ENCODE measurements around the gene MAP3K20. TPM values are rescaled to one million over a fixed set of nuclear protein-coding genes. Genes with fewer than 3 reads are reported as not detected.
"Not testable (repeated sequence)": the region's sequence is repeated elsewhere in the genome, so short reads cannot be mapped to it uniquely, and the experiment has no call there.

MAP3K20 gene
- total RNA-seq, 2 donors from 2014 or later, result 45.9 to 79.6 TPM

- TF ChIP-seq CTCF (IDR thresholded peaks at IDR 0.05), result no peak
- peak overlapping the region; percentile 58 to 78 for H3K27ac ChIP-seq
- DNase-seq (ENCODE audit: low spot score), result no peak
- H3K4me3 ChIP-seq, result peak overlapping the region; percentile 40
- peaks cover 25 to 79% of the 10 kb centered on the region in 2 donors for H3K4me1 ChIP-seq (ENCODE audit: control insufficient read depth in 1 of 2, low read depth in 2 of 2)
- H3K36me3 ChIP-seq, result no peaks in the 10 kb centered on the region
- no peaks in the 10 kb centered on the region for H3K9me3 ChIP-seq
- ATAC-seq (ENCODE audit: insufficient number of reproducible peaks, low FRiP score, low read depth), result peak; percentile 47
- H3K27me3 ChIP-seq (replicated peaks; ENCODE audit: insufficient read depth), result no peaks in the 10 kb centered on the region
Observed at GRCh38 chr2:173090276-173090877, 14.7 kb downstream of the MAP3K20 start.

- DNase-seq (ENCODE audit: low spot score) (no peak), ATAC-seq (ENCODE audit: insufficient number of reproducible peaks, low FRiP score, low read depth) (peak; percentile 40)
- Histone ChIP-seq H3K27me3 (replicated peaks; ENCODE audit: insufficient read depth) (no peaks in the 10 kb centered on the region), H3K36me3 (no peaks in the 10 kb centered on the region), H3K27ac (peak overlapping the region; percentile 58 to 78), H3K4me1 (ENCODE audit: control insufficient read depth in 1 of 2, low read depth in 2 of 2) (peaks cover 24 to 81% of the 10 kb centered on the region in 2 donors), H3K9me3 (no peaks in the 10 kb centered on the region), H3K4me3 (peak overlapping the region; percentile 40)
- TF ChIP-seq CTCF (IDR thresholded peaks at IDR 0.05), result no peak
Observed at GRCh38 chr2:173090973-173091660, 15.5 kb downstream of the MAP3K20 start.

GRCh38 chr2:173091910-173092309 lies 16.3 kb downstream of the MAP3K20 start:
- Histone ChIP-seq H3K27me3 (replicated peaks; ENCODE audit: insufficient read depth) (no peaks in the 10 kb centered on the region), H3K4me3 (no peak overlapping the region), H3K9me3 (no peaks in the 10 kb centered on the region), H3K36me3 (no peaks in the 10 kb centered on the region), H3K4me1 (ENCODE audit: control insufficient read depth in 1 of 2, low read depth in 2 of 2) (peaks cover 16 to 73% of the 10 kb centered on the region in 2 donors), H3K27ac (peak overlapping the region; percentile 58 to 78)
- no peak for ATAC-seq (ENCODE audit: insufficient number of reproducible peaks, low FRiP score, low read depth)
- TF ChIP-seq CTCF (IDR thresholded peaks at IDR 0.05), result no peak
- DNase-seq (ENCODE audit: low spot score), result no peak

- Histone ChIP-seq H3K4me3 (no peak overlapping the region), H3K9me3 (no peaks in the 10 kb centered on the region), H3K27ac (peak overlapping the region; percentile 58 to 78), H3K36me3 (no peaks in the 10 kb centered on the region), H3K4me1 (ENCODE audit: control insufficient read depth in 1 of 2, low read depth in 2 of 2) (peaks cover 13 to 64% of the 10 kb centered on the region in 2 donors), H3K27me3 (replicated peaks; ENCODE audit: insufficient read depth) (no peaks in the 10 kb centered on the region)
- no peak for ATAC-seq (ENCODE audit: insufficient number of reproducible peaks, low FRiP score, low read depth)
- DNase-seq (ENCODE audit: low spot score), result no peak
- no peak for TF ChIP-seq CTCF (IDR thresholded peaks at IDR 0.05)
Observed at GRCh38 chr2:173092844-173093402, 17.3 kb downstream of the MAP3K20 start.

- not testable (repeated sequence) for DNase-seq (ENCODE audit: low spot score); ATAC-seq (ENCODE audit: insufficient number of reproducible peaks, low FRiP score, low read depth); H3K27ac ChIP-seq; H3K27me3 ChIP-seq (replicated peaks; ENCODE audit: insufficient read depth); H3K9me3 ChIP-seq; H3K36me3 ChIP-seq; H3K4me3 ChIP-seq
- peaks cover 13 to 59% of the 10 kb centered on the region in 2 donors for H3K4me1 ChIP-seq (ENCODE audit: control insufficient read depth in 1 of 2, low read depth in 2 of 2)
Observed at GRCh38 chr2:173093617-173094016, 18.0 kb downstream of the MAP3K20 start.

All from thoracic aorta (tissue), 2 donors.